SJCRH30 (cell line): ENCODE results near the gene PALMD. TPM values are rescaled to one million over a fixed set of nuclear protein-coding genes. Genes with fewer than 3 reads are reported as not detected.
A peak's percentile ranks its signal among the peaks of the same experiment; 100 is the strongest.

Experiments
- DNase-seq, 2 experiments: peaks; one replicate each; pipeline ENCODE4 v3.0.0-alpha.2; 2015 to 2020
- H3K27ac ChIP-seq: fragments of 250-450 bp; sonication (Bioruptor Pico); 2 replicates; pipeline ENCODE4 v1.5.1; 2020; ENCODE audit warnings: mild to moderate bottlenecking, moderate library complexity
- H3K27me3 ChIP-seq: fragments of 250-450 bp; sonication (Bioruptor Pico); 2 replicates; pipeline ENCODE4 v1.5.1; 2020; ENCODE audit warnings: mild to moderate bottlenecking, moderate library complexity
- H3K36me3 ChIP-seq: fragments of 250-450 bp; sonication (Bioruptor Pico); 2 replicates; pipeline ENCODE4 v1.5.1; 2020; ENCODE audit warnings: mild to moderate bottlenecking, moderate library complexity
- H3K4me1 ChIP-seq: fragments of 250-450 bp; sonication (Bioruptor Pico); 2 replicates; pipeline ENCODE4 v1.5.1; 2020; ENCODE audit warnings: mild to moderate bottlenecking, moderate library complexity
- H3K4me3 ChIP-seq: fragments of 250-450 bp; sonication (Bioruptor Pico); 2 replicates; pipeline ENCODE4 v1.5.1; 2020; ENCODE audit warnings: mild to moderate bottlenecking, moderate library complexity
- H3K9me3 ChIP-seq: fragments of 250-450 bp; sonication (Bioruptor Pico); replicated peaks from 2 replicates; pipeline ENCODE4 v1.5.1; 2020; ENCODE audit warnings: mild to moderate bottlenecking, moderate library complexity
- total RNA-seq: library from RNA; depleted of rRNA; stranded (reverse); fragments of >200 nt; shearing (Covaris generic); gene quantifications from 2 replicates; pipeline ENCODE4 v1.2.3, GENCODE V29; 2014

The PALMD gene
- total RNA-seq, 1 experiment from 2014 or later, result 33.5 TPM

DNA sequence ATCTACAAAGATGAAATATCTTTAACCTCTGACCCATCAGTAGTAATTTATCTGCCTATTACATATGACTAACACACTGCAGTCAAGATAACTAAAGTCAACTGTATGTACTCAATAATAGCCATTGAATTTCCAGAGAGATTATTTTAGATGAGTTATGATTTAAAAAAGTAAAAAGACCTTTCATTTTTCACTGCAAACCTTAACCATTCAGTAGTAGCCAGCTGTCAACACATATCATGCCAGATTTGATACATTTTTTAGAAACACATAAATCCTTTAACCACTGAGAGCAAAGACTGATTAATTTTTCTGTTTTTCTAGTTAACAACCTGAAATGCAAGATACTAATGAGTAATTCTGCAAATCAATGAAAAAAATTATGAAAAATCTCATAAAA, 31.0 kb downstream of the PALMD start:
- DNase-seq, result no peak
- H3K4me1 ChIP-seq, result peaks cover 45% of the 10 kb centered on the region
- H3K27ac ChIP-seq, result peak overlapping the region; percentile 4; the same call in 1 of the 2 replicates
- no peaks in the 10 kb centered on the region for H3K9me3 ChIP-seq
- H3K36me3 ChIP-seq, result peaks cover 27% of the 10 kb centered on the region
- no peaks in the 10 kb centered on the region for H3K27me3 ChIP-seq
- H3K4me3 ChIP-seq, result no peak overlapping the region

DNA sequence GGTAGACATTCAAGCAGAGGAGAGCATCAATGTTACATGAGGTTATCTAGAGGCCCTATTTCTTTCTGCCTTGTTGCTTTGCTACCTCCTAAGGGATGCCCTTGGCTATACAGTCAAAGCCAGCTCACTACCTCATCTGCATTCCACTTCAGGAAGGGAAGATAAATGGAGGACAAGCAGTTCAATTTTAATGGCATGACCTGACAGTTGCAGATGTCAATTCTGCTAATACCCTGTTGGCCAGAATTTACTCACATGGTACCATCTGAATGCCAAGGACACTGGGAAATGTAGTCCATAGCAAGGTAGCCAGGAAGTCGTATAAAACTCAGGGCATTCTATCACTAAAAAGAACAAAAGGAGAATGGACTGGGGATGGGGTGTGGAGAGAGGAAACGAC, 31.5 kb downstream of the PALMD start:
- DNase-seq, result peak in 1 of 2 experiments; percentile 24
- H3K4me3 ChIP-seq, result no peak overlapping the region
- peaks cover 51% of the 10 kb centered on the region for H3K4me1 ChIP-seq
- H3K27me3 ChIP-seq, result no peaks in the 10 kb centered on the region
- peaks cover 27% of the 10 kb centered on the region for H3K36me3 ChIP-seq
- H3K27ac ChIP-seq, result peak overlapping the region; percentile 4; the same call in 1 of the 2 replicates
- H3K9me3 ChIP-seq, result no peaks in the 10 kb centered on the region

DNA sequence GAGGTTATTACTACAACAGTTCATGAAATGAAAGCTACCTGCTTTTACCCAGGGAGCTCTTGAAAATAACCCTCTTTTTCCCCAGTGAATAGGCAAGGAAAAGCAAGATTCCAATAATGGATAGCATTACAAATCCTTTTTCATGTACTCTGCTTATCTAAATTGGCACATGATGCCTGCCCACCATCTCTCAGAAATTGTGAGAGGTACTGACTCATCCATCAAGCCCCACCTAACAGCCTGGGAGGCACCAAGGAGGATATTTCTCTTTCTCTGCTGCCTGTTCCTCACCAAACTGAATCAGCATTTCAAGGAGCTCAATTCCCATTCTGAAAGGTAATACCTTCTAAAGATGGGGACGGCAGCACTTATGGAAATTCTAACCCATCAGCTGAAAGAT, 34.4 kb downstream of the PALMD start:
- Histone ChIP-seq H3K36me3 (peaks cover 15% of the 10 kb centered on the region), H3K9me3 (no peaks in the 10 kb centered on the region), H3K27ac (no peak overlapping the region), H3K27me3 (no peaks in the 10 kb centered on the region), H3K4me1 (peaks cover 46% of the 10 kb centered on the region), H3K4me3 (no peak overlapping the region)
- DNase-seq, result no peak

DNA sequence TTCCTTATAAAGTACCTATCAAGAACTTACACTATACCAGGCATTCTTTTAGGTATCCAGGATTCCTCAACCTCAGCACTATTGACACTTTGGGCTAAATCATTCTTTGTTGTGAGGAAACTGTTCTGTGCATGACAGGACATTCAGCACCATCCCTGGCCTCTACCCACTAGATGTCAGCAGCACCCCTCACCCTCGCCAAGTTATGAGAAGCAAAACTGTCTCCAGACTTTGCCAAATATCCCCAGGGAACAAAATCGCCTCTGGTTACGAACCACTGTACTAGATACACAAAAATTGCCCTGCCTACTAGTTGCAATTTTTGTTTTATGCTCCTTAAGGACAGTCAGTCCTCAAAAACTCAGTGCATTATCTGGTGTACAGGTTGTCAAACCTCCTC, 35.7 kb downstream of the PALMD start:
- Histone ChIP-seq H3K36me3 (peaks cover 15% of the 10 kb centered on the region), H3K27me3 (no peaks in the 10 kb centered on the region), H3K4me1 (peaks cover 42% of the 10 kb centered on the region), H3K27ac (no peak overlapping the region; the same call in 1 of the 2 replicates), H3K4me3 (no peak overlapping the region), H3K9me3 (no peaks in the 10 kb centered on the region)
- DNase-seq, result peak in 1 of 2 experiments; percentile 33

DNA sequence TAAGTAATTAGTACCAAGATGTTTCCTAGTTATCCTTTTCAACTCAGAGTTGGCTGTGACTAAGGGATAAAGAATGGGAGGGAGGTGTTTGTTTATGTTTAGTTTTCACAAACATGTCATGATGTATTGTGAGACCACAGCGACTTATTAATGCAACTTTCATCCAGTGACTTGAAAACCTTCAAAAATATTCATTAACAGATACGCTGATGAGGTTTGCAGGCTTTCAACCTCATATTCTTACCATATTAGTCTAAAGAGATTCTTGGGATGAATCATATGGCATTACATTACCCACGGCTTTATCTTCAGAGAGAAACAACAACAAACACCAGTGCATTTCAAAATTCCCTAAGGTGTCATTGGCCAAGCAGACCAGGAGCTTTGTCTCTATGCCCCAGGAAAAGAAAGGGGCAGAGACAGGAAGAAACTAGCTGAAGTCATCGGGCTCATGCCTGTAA, 36.4 kb downstream of the PALMD start:
- H3K27me3 ChIP-seq, result no peaks in the 10 kb centered on the region
- DNase-seq, result peak; percentile 40 to 56
- H3K27ac ChIP-seq, result peak overlapping the region; percentile 33; the same call in 1 of the 2 replicates
- no peaks in the 10 kb centered on the region for H3K9me3 ChIP-seq
- peaks cover 35% of the 10 kb centered on the region for H3K4me1 ChIP-seq
- peaks cover 13% of the 10 kb centered on the region for H3K36me3 ChIP-seq
- H3K4me3 ChIP-seq, result no peak overlapping the region

DNA sequence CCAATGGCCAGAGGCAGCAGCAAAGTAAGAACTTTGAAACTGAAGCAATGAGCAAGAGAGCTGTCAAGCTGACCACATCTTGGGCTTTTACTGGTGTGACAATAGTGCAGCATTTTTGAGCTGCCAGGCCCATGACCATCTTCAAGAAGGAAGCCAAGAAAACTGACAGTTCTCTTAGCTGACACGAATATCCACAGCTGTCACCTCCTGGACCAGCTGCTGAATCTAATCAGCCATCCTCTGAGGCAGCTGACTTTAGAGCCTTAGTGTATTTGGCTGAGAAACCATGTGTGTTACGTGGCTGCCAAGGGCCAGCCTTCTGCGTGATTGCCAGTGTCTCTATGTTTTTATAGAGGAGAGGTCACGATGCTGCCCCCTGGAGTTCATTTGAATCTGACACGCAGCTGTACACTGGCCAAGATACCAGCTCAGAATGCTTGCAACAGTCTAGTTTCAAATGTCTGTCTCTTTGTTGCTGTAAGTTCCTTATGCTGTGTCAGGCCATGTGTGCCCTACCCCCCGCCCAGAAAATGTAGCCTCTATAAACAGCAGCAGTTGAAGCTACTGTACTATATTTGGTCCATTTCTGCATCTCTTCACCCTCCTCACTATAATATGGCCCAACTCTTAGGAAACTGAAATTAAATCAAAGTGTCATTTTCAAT, 39.7 kb downstream of the PALMD start:
- H3K27ac ChIP-seq, result peak overlapping the region; percentile 72
- H3K36me3 ChIP-seq, result peaks cover 20% of the 10 kb centered on the region
- H3K4me3 ChIP-seq, result no peak overlapping the region
- DNase-seq, result peak; percentile 96 to 99
- no peaks in the 10 kb centered on the region for H3K9me3 ChIP-seq
- no peaks in the 10 kb centered on the region for H3K27me3 ChIP-seq
- H3K4me1 ChIP-seq, result peaks cover 33% of the 10 kb centered on the region

DNA sequence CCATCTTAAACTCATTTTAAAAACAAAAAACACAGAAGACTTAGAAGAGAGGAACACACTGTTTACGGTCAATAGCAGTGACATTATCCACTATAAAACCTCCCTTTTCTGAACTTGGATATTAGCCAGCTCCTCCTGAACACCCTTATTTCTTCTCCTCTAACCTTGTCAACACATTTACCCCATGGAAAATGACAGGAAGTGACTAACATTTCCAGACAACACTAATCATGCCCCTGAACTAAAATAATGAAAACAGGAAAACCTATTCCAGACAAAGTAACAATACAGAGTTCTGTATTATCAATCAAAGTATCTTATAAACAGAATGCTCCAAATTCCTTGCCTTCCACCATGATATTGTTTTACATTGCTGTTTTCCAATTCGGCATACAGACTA, 45.3 kb downstream of the PALMD start:
- Histone ChIP-seq H3K27me3 (no peaks in the 10 kb centered on the region), H3K27ac (no peak overlapping the region), H3K9me3 (no peaks in the 10 kb centered on the region), H3K36me3 (peaks cover 44% of the 10 kb centered on the region), H3K4me3 (no peak overlapping the region), H3K4me1 (peaks cover 2% of the 10 kb centered on the region)
- DNase-seq, result no peak

GRCh38 chr1:99696616-99697015, 50.7 kb downstream of the PALMD start:
- DNase-seq, result no peak
- Histone ChIP-seq H3K9me3 (peaks cover 8% of the 10 kb centered on the region), H3K4me3 (no peak overlapping the region), H3K4me1 (no peaks in the 10 kb centered on the region), H3K27me3 (no peaks in the 10 kb centered on the region), H3K27ac (no peak overlapping the region), H3K36me3 (peaks cover 18% of the 10 kb centered on the region)

DNA sequence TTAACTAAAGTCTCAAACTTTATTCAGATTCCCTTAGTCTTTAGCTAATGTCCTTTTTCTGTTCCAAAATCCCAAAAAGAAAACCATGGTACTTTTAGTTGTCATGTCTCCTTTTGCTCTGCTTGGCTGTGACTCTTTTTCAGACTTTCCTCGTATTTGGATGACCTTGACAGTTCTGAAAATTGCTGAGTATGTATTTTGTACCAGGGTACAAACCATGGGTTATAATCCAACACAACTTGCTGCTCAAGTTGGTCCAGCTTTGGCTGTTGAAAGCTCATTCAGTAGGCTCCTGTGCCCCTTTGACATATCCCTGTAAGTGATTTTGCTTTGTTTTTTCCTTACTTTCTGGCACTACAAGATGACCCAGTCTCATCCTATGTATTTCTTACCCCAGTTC, 51.7 kb downstream of the PALMD start:
- Histone ChIP-seq H3K36me3 (peaks cover 11% of the 10 kb centered on the region), H3K27me3 (no peaks in the 10 kb centered on the region), H3K27ac (no peak overlapping the region), H3K4me3 (no peak overlapping the region), H3K9me3 (peaks cover 14% of the 10 kb centered on the region), H3K4me1 (no peaks in the 10 kb centered on the region)
- no peak for DNase-seq

- no peaks in the 10 kb centered on the region for H3K27me3 ChIP-seq
- H3K4me1 ChIP-seq, result no peaks in the 10 kb centered on the region
- no peak overlapping the region for H3K27ac ChIP-seq
- no peaks in the 10 kb centered on the region for H3K36me3 ChIP-seq
- DNase-seq, result no peak
- H3K9me3 ChIP-seq, result peaks cover 14% of the 10 kb centered on the region
- H3K4me3 ChIP-seq, result no peak overlapping the region
Observed at GRCh38 chr1:99700020-99700419, 54.1 kb downstream of the PALMD start.

- Histone ChIP-seq H3K4me1 (no peaks in the 10 kb centered on the region), H3K9me3 (peaks cover 14% of the 10 kb centered on the region), H3K27ac (no peak overlapping the region), H3K4me3 (no peak overlapping the region), H3K36me3 (no peaks in the 10 kb centered on the region), H3K27me3 (no peaks in the 10 kb centered on the region)
- no peak for DNase-seq
Observed at GRCh38 chr1:99702221-99702620, 56.3 kb downstream of the PALMD start.

DNA sequence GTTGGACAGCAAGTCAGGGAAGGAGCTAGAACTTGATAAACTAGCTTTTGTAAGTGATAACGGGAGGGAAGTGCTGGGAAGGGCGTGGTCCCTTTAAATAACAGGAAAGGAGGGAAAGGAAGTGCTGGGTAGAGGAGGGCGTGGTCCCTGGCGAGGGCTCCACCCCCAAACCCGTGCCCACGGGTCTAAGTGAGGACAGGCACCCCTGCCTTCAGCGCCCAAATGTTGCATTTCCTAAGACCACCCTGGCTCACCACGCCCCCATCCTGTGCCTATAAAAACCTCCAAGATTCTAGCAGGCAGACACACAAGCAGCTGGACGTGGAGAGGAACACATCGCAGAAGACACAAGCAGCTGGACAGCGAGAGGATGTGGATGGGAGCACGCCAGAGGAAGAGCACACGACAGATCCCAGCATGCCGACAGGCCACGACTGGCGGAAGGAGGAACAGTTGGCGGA, 58.5 kb downstream of the PALMD start:
- Histone ChIP-seq H3K9me3 (peaks cover 14% of the 10 kb centered on the region), H3K36me3 (no peaks in the 10 kb centered on the region), H3K4me3 (no peak overlapping the region), H3K27ac (no peak overlapping the region), H3K27me3 (no peaks in the 10 kb centered on the region), H3K4me1 (no peaks in the 10 kb centered on the region)
- DNase-seq, result no peak

DNA sequence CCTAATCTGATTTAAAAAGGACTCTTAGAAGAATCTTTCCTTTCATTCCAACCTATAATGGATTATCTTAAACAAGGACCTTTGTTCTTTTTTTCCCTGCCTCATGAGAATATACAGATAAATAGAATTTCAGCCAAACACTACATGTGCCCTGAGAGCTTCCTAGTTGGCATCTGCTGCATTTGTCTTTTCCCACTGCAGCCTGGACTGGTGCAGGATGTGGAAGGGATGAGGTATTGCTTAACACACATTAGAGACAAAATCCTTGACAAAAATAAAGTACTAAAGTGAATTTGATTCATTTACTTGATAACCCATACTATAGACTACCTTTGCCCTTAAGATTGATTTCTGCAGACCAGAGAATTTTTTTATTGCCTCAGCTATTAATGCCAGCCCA, 59.5 kb downstream of the PALMD start:
- Histone ChIP-seq H3K27me3 (no peaks in the 10 kb centered on the region), H3K4me3 (no peak overlapping the region), H3K27ac (no peak overlapping the region), H3K4me1 (no peaks in the 10 kb centered on the region), H3K9me3 (peaks cover 14% of the 10 kb centered on the region), H3K36me3 (no peaks in the 10 kb centered on the region)
- no peak for DNase-seq

- DNase-seq, result peak; percentile 57 to 85
Observed at GRCh38 chr1:99707535-99708142, 61.7 kb downstream of the PALMD start.

DNA sequence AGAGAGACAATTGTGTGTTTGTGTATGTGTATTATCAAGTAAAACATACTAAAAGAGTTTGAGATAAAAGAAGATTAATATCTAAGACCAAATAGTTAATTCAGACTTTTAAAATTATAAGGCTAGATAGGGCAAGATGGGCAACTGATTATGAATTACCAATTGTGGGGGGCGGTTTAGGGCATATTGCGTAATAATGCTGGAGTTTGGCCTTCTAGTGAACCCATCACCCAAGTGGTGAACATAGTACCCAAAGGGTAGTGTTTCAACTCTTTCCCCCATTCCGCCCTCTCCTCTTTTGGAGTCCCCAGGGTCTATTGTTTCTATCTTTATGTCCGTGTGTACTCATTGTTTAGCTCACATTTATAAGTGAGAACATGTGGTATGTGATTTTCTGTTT, 65.1 kb downstream of the PALMD start:
- no peak overlapping the region for H3K27ac ChIP-seq
- H3K36me3 ChIP-seq, result no peaks in the 10 kb centered on the region; the same call in 1 of the 2 replicates

More at GRCh38 chr1:99707535-99708142, 61.7 kb downstream of the PALMD start:
- no peak overlapping the region for H3K27ac ChIP-seq
- H3K36me3 ChIP-seq, result no peaks in the 10 kb centered on the region; the same call in 1 of the 2 replicates
- H3K4me3 ChIP-seq, result no peak overlapping the region
- H3K4me1 ChIP-seq, result no peaks in the 10 kb centered on the region
- no peaks in the 10 kb centered on the region; the same call in 1 of the 2 replicates for H3K9me3 ChIP-seq
- H3K27me3 ChIP-seq, result no peaks in the 10 kb centered on the region

More for the DNA sequence above, 65.1 kb downstream of the PALMD start:
- H3K9me3 ChIP-seq, result no peaks in the 10 kb centered on the region
- H3K27me3 ChIP-seq, result no peaks in the 10 kb centered on the region
- no peak for DNase-seq
- H3K4me1 ChIP-seq, result no peaks in the 10 kb centered on the region
- H3K4me3 ChIP-seq, result no peak overlapping the region
